Ishikawa (cell line): ENCODE measurements around the gene UHMK1.

Experiments used
- CEBPB ChIP-seq: IDR thresholded peaks from 2 replicates; pipeline ENCODE4 v1.6.1; 2012
- CREB1 ChIP-seq: IDR thresholded peaks from 2 replicates; pipeline ENCODE4 v1.6.1; 2012; ENCODE audit warnings: low read depth
- EGR1 ChIP-seq: IDR thresholded peaks from 2 replicates; pipeline ENCODE4 v1.6.1; 2012
- EP300 ChIP-seq: IDR thresholded peaks from 2 replicates; pipeline ENCODE4 v1.6.1; 2012; ENCODE audit warnings: borderline replicate concordance
- FOXM1 ChIP-seq: IDR thresholded peaks from 2 replicates; pipeline ENCODE4 v1.6.1; 2012; ENCODE audit warnings: low read depth, borderline replicate concordance
- MAX ChIP-seq: IDR thresholded peaks from 2 replicates; pipeline ENCODE4 v1.6.1; 2012
- NFIC ChIP-seq: IDR thresholded peaks from 2 replicates; pipeline ENCODE4 v1.6.1; 2012
- RAD21 ChIP-seq: IDR thresholded peaks from 2 replicates; pipeline ENCODE4 v1.6.1; 2012; ENCODE audit warnings: low read depth
- REST ChIP-seq: IDR thresholded peaks from 2 replicates; pipeline ENCODE4 v1.6.1; 2012; ENCODE audit warnings: low read depth, mild to moderate bottlenecking
- TAF1 ChIP-seq: IDR thresholded peaks from 2 replicates; pipeline ENCODE4 v1.6.1; 2012; ENCODE audit warnings: low read depth, mild to moderate bottlenecking
- TCF12 ChIP-seq: IDR thresholded peaks from 2 replicates; pipeline ENCODE4 v1.6.1; 2012; ENCODE audit warnings: low read depth
- TEAD4 ChIP-seq: IDR thresholded peaks from 2 replicates; pipeline ENCODE4 v1.6.1; 2012
- USF1 ChIP-seq: IDR thresholded peaks from 2 replicates; pipeline ENCODE4 v1.6.1; 2012
- YY1 ChIP-seq: IDR thresholded peaks from 2 replicates; pipeline ENCODE4 v1.6.1; 2012; ENCODE audit warnings: low read depth
- ZBTB7A ChIP-seq: IDR thresholded peaks from 2 replicates; pipeline ENCODE4 v1.6.1; 2012; ENCODE audit warnings: low read depth

Gene UHMK1

GRCh38 chr1:162485236-162485635, 12.4 kb upstream of the UHMK1 start:
- TF ChIP-seq ZBTB7A (no peak), TCF12 (no peak), TEAD4 (no peak), NFIC (no peak), EGR1 (no peak), TAF1 (no peak), YY1 (no peak), CEBPB (no peak), EP300 (no peak), FOXM1 (no peak), USF1 (no peak)

DNA sequence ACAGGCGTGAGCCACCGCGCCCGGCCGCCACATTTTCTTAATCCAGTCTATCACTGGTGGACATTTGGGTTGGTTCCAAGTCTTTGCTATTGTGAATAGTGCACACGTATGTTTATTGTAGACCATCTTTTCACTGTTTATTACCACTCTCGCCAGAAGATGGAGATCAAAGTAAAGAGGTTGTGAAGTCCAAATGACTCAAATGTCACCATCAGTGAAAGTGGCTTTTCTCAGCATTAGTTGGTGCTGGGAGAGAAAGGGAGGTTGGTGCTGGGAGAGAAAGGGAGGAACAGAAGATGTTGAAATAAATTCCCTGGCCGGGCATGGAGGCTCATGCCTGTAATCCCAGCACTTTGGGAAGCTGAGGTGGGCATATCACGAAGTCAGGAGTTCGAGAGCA, 10.4 kb upstream of the UHMK1 start:
- TF ChIP-seq EGR1 (no peak), NFIC (no peak), EP300 (no peak), FOXM1 (no peak), REST (no peak), TCF12 (no peak), YY1 (no peak), RAD21 (no peak), MAX (no peak), ZBTB7A (no peak), CREB1 (no peak), CEBPB (no peak), TEAD4 (no peak), TAF1 (no peak), USF1 (no peak)

DNA sequence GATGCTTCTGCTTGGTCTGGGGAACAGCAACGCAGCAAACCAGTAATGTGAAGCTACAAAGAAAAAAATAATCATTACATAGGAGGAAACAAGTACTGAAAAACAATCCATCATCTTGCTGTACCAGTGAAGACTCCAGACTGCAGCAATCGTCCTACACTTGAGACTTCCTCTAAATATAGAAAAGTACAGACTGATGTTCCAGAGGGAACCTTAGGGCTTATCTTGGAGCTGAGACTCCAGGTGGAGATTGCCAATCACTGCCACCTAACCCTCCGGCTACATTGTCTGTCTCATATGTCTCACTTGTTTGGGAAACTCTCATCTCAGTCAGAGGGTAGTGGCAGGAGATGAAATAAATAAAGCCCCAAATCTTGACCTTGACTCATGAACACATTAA, 9.4 kb upstream of the UHMK1 start:
- no peak for TF ChIP-seq EP300
- TF ChIP-seq MAX = no peak
- TF ChIP-seq FOXM1 = no peak
- TF ChIP-seq RAD21 = no peak
- no peak for TF ChIP-seq ZBTB7A
- no peak for TF ChIP-seq TCF12
- TF ChIP-seq EGR1 = no peak
- TF ChIP-seq NFIC = no peak
- TF ChIP-seq YY1 = no peak
- no peak for TF ChIP-seq CREB1
- no peak for TF ChIP-seq REST
- TF ChIP-seq CEBPB = no peak
- no peak for TF ChIP-seq TEAD4
- TF ChIP-seq TAF1 = no peak
- no peak for TF ChIP-seq USF1

GRCh38 chr1:162497104-162497722, 405 bp upstream of the UHMK1 start:
- no peak for TF ChIP-seq CREB1
- no peak for TF ChIP-seq FOXM1

GRCh38 chr1:162498496-162498810, 835 bp downstream of the UHMK1 start:
- TF ChIP-seq CEBPB (no peak), TCF12 (no peak), NFIC (no peak), CREB1 (no peak), YY1 (no peak), EGR1 (no peak), TEAD4 (no peak), REST (no peak), ZBTB7A (no peak), EP300 (no peak), MAX (no peak), RAD21 (no peak), FOXM1 (no peak), USF1 (no peak), TAF1 (no peak)
